Activated naive CD8-positive, alpha-beta T cell (primary cell): ENCODE measurements around the gene TMEM138.
A peak's percentile ranks its signal among the peaks of the same experiment; 100 is the strongest.

ENCODE experiments used
- H3K27ac Mint-ChIP-seq: one replicate; pipeline ENCODE4 v1.8.0; 2021; ENCODE audit warnings: mixed read lengths
- H3K27me3 Mint-ChIP-seq: one replicate; pipeline ENCODE4 v1.8.0; 2021; ENCODE audit warnings: mixed read lengths
- H3K36me3 Mint-ChIP-seq: one replicate; pipeline ENCODE4 v1.8.0; 2021; ENCODE audit warnings: mixed read lengths
- H3K4me1 Mint-ChIP-seq: one replicate; pipeline ENCODE4 v1.8.0; 2021; ENCODE audit warnings: low read depth, mixed read lengths
- H3K4me3 Mint-ChIP-seq: one replicate; pipeline ENCODE4 v1.8.0; 2021; ENCODE audit warnings: mild to moderate bottlenecking, mixed read lengths
- H3K9me3 Mint-ChIP-seq: one replicate; pipeline ENCODE4 v1.8.0; 2021; ENCODE audit warnings: low read depth, mixed read lengths

TMEM138 gene

GRCh38 chr11:61361741-61362541 lies at the start of gene TMEM138, which contains the start of gene CYB561A3:
Gene TMEM138 (plus strand): TSS chr11:61362374. CDS start chr11:61364391, 2,017 bp downstream.
Gene CYB561A3 (minus strand): TSS chr11:61361882. CDS start chr11:61356713, 5,169 bp downstream.
- peak within 1 kb of the TSS; percentile 98 for H3K4me3 Mint-ChIP-seq
- H3K36me3 Mint-ChIP-seq = no peaks in the 10 kb centered on the region
- H3K27ac Mint-ChIP-seq = peak within 1 kb of the TSS; percentile 98
- no peaks in the 10 kb centered on the region for H3K27me3 Mint-ChIP-seq
- H3K9me3 Mint-ChIP-seq = no peaks in the 10 kb centered on the region
- peaks cover 34% of the 10 kb centered on the region for H3K4me1 Mint-ChIP-seq

GRCh38 chr11:61315260-61315659 lies 46.9 kb upstream of the TMEM138 start:
- Mint-ChIP-seq H3K27ac (no peak overlapping the region), H3K27me3 (no peaks in the 10 kb centered on the region), H3K4me3 (no peak overlapping the region), H3K9me3 (no peaks in the 10 kb centered on the region), H3K36me3 (peaks cover 7% of the 10 kb centered on the region), H3K4me1 (no peaks in the 10 kb centered on the region)

GRCh38 chr11:61325649-61326414 lies 36.3 kb upstream of the TMEM138 start:
- Mint-ChIP-seq H3K36me3 (peaks cover 12% of the 10 kb centered on the region), H3K4me3 (no peak overlapping the region)

GRCh38 chr11:61327669-61328071 lies 34.5 kb upstream of the TMEM138 start:
- Mint-ChIP-seq H3K27ac (no peak overlapping the region), H3K36me3 (peaks cover 10% of the 10 kb centered on the region), H3K4me1 (peaks cover 45% of the 10 kb centered on the region), H3K9me3 (no peaks in the 10 kb centered on the region), H3K27me3 (no peaks in the 10 kb centered on the region), H3K4me3 (peak overlapping the region; percentile 23)

More at GRCh38 chr11:61325649-61326414, 36.3 kb upstream of the TMEM138 start:
- H3K4me1 Mint-ChIP-seq = peaks cover 28% of the 10 kb centered on the region
- H3K27me3 Mint-ChIP-seq = no peaks in the 10 kb centered on the region
- no peaks in the 10 kb centered on the region for H3K9me3 Mint-ChIP-seq
- no peak overlapping the region for H3K27ac Mint-ChIP-seq

- H3K4me1 Mint-ChIP-seq = peaks cover 46% of the 10 kb centered on the region
- H3K27ac Mint-ChIP-seq = no peak overlapping the region
- no peaks in the 10 kb centered on the region for H3K27me3 Mint-ChIP-seq
- H3K4me3 Mint-ChIP-seq = no peak overlapping the region
- no peaks in the 10 kb centered on the region for H3K9me3 Mint-ChIP-seq
- H3K36me3 Mint-ChIP-seq = peaks cover 10% of the 10 kb centered on the region
These were observed 33.8 kb upstream of the TMEM138 start for GRCh38 chr11:61328351-61328750.

- Mint-ChIP-seq H3K27ac (no peak overlapping the region), H3K27me3 (no peaks in the 10 kb centered on the region), H3K4me1 (peaks cover 57% of the 10 kb centered on the region), H3K36me3 (peaks cover 8% of the 10 kb centered on the region), H3K4me3 (no peak overlapping the region), H3K9me3 (no peaks in the 10 kb centered on the region)
These were observed 32.3 kb upstream of the TMEM138 start for GRCh38 chr11:61329871-61330270.

GRCh38 chr11:61331651-61332050 lies 30.5 kb upstream of the TMEM138 start:
- Mint-ChIP-seq H3K4me3 (peak overlapping the region; percentile 98), H3K36me3 (peaks cover 8% of the 10 kb centered on the region), H3K9me3 (no peaks in the 10 kb centered on the region), H3K4me1 (peaks cover 66% of the 10 kb centered on the region), H3K27me3 (no peaks in the 10 kb centered on the region), H3K27ac (peak overlapping the region; percentile 99)

- no peaks in the 10 kb centered on the region for H3K27me3 Mint-ChIP-seq
- H3K27ac Mint-ChIP-seq = peak overlapping the region; percentile 99
- H3K36me3 Mint-ChIP-seq = peaks cover 8% of the 10 kb centered on the region
- no peaks in the 10 kb centered on the region for H3K9me3 Mint-ChIP-seq
- H3K4me1 Mint-ChIP-seq = peaks cover 67% of the 10 kb centered on the region
- peak overlapping the region; percentile 98 for H3K4me3 Mint-ChIP-seq
These were observed 29.8 kb upstream of the TMEM138 start for GRCh38 chr11:61332281-61332796.

GRCh38 chr11:61332797-61333549 lies 29.2 kb upstream of the TMEM138 start, which contains the start of the genes DDB1 and TKFC:
Gene DDB1 (minus strand): TSS chr11:61333105. CDS start chr11:61332968, 137 bp downstream.
Gene TKFC (plus strand): TSS chr11:61333228. CDS start chr11:61334729, 1,501 bp downstream.
- peaks cover 6% of the 10 kb centered on the region for H3K36me3 Mint-ChIP-seq
- peaks cover 61% of the 10 kb centered on the region for H3K4me1 Mint-ChIP-seq
- H3K27me3 Mint-ChIP-seq = no peaks in the 10 kb centered on the region
- H3K27ac Mint-ChIP-seq = peak within 1 kb of the TSS; percentile 99
- H3K9me3 Mint-ChIP-seq = no peaks in the 10 kb centered on the region
- peak within 1 kb of the TSS; percentile 98 for H3K4me3 Mint-ChIP-seq

- Mint-ChIP-seq H3K9me3 (no peaks in the 10 kb centered on the region), H3K36me3 (peaks cover 6% of the 10 kb centered on the region), H3K4me3 (peak overlapping the region; percentile 98), H3K27me3 (no peaks in the 10 kb centered on the region), H3K27ac (peak overlapping the region; percentile 99), H3K4me1 (peaks cover 56% of the 10 kb centered on the region)
These were observed 28.4 kb upstream of the TMEM138 start for GRCh38 chr11:61333550-61334433.

- Mint-ChIP-seq H3K27me3 (no peaks in the 10 kb centered on the region), H3K9me3 (no peaks in the 10 kb centered on the region), H3K36me3 (peaks cover 8% of the 10 kb centered on the region), H3K4me3 (peak overlapping the region; percentile 98), H3K27ac (peak overlapping the region; percentile 99), H3K4me1 (peaks cover 50% of the 10 kb centered on the region)
These were observed 27.5 kb upstream of the TMEM138 start for GRCh38 chr11:61334434-61335354.

- peak overlapping the region; percentile 58 for H3K27ac Mint-ChIP-seq
- no peaks in the 10 kb centered on the region for H3K9me3 Mint-ChIP-seq
- peaks cover 8% of the 10 kb centered on the region for H3K36me3 Mint-ChIP-seq
- no peaks in the 10 kb centered on the region for H3K27me3 Mint-ChIP-seq
- peaks cover 44% of the 10 kb centered on the region for H3K4me1 Mint-ChIP-seq
- no peak overlapping the region for H3K4me3 Mint-ChIP-seq
These were observed 26.8 kb upstream of the TMEM138 start for GRCh38 chr11:61335355-61335710.
